HG03558 (cell line): ENCODE data around the gene TGFBR2.

Source experiments
- ATAC-seq: cut with Tn5 transposase; IDR thresholded peaks from one replicate; pipeline ENCODE4 v1.9.1; 2021; ENCODE audit warnings: moderate number of reproducible peaks; ENCODE audit not compliant: unreplicated experiment; ENCODE audit errors: extremely low read depth

The TGFBR2 gene

DNA sequence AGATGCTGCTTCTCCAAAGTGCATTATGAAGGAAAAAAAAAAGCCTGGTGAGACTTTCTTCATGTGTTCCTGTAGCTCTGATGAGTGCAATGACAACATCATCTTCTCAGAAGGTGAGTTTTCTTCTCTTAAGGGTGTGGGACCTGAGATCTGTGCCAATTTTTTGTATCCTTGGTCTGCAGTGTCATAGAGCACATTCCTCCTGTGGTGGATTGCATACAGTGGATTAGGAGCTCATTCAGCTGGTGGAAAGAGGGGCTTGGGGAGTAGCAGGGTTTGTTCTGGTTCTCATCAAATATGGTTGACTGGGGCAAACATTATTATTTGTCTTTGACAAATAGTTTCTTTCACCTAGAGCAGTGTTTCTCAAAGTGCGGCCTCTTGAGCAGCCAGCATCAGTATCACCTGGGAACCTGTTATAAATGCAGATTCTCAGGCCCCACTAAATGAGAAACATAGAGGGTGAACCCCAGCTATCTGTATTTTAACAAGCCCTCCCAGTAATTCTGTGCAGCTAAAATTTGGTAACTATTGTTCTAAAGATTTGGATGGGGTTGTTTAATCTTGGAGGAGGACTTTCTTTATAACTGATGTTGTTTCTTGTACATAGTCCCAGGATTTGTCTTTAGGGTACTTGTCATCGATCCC, 44.1 kb downstream of the TGFBR2 start:
- no peak for ATAC-seq

DNA sequence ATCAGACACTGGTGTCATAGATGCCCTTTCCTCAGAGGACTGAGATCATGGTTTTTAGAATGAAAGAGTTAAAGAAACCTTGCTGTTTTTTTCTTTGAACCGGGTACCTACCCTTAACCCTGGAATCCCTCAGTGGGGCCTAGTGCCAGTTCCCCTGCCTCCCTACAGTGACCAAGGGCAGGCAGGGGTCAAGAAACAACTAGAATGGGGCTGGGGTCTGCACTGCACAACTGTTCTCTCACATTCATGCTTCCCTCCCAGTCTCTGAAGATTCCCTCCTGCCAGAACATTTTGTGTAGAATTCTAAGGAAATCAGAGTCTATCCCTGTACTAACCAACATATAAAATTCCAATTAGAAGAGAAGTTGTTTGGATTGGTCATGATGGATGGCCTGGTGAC, 47.9 kb downstream of the TGFBR2 start:
- ATAC-seq = no peak

DNA sequence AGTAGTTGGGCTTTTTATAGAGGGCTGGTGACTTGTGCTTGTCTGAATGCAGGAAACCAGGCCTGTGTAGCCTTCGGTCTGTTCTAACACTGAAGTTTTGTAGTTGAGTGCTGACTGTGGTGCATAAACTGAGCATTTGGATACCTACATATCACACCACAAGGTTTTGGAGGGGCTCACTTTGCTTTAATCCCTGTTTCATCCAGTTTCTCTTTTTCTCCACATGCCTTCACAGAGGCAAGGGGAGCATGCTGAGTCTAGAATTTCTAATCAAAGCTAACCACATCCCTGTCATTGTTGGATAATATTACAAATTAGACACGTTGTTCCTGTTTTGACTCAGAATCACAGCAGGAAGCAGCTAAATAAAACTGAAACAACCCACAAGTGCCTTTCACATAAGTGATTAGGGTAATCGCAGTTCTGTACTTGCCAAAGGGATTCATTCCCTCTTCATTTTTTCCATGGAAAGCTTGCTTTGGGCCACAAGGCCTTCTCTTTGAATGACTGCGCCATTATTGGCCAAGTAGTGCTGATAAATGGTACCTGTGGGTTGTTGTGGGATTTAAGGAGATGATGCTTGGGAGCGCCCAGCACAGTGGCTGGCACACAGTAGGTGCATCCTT, 48.9 kb downstream of the TGFBR2 start:
- no peak for ATAC-seq

DNA sequence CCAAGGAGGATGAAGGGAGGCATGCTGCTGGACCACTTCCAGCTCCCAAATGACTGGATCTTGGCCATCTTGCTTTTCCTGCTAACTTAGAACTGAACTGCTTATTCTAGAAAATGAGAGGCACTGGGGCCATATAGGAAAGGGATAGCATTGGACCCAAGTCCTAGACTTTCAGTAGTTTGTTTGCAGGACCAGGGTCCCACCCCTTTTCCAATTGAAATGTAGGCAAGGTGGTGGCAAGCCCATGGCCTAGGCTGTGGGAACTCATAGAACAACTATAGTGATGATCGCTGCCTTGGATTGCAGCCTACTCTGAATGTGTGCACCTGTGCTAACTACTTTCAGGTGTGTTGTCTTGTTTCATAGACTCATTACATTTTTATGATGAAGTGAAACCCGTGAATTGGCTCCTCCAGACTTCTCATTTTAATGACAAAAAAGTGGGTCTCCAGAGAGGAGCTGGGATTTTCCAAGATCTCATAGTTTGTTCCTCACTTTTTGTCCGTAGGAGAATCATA, 50.3 kb downstream of the TGFBR2 start:
- no peak for ATAC-seq

DNA sequence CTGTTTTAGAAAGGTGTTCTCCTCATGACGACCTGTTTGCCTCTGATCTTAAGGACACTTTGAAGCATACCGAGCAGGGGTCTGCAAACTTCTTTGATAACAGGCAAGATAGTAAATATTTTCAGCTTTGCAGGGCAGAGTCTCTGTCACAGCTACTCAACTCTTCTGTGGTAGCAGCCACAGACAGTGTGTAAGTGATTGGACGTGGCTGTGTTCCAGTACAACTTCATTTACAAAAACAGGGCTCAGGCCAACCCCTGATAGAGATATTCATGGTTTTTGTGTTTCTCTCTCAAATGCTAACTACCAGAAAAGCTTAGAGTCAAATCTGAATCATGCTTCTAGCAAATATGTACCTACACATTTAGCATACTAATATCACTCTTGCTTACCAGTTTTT, 51.5 kb downstream of the TGFBR2 start:
- peak; percentile 15 for ATAC-seq

DNA sequence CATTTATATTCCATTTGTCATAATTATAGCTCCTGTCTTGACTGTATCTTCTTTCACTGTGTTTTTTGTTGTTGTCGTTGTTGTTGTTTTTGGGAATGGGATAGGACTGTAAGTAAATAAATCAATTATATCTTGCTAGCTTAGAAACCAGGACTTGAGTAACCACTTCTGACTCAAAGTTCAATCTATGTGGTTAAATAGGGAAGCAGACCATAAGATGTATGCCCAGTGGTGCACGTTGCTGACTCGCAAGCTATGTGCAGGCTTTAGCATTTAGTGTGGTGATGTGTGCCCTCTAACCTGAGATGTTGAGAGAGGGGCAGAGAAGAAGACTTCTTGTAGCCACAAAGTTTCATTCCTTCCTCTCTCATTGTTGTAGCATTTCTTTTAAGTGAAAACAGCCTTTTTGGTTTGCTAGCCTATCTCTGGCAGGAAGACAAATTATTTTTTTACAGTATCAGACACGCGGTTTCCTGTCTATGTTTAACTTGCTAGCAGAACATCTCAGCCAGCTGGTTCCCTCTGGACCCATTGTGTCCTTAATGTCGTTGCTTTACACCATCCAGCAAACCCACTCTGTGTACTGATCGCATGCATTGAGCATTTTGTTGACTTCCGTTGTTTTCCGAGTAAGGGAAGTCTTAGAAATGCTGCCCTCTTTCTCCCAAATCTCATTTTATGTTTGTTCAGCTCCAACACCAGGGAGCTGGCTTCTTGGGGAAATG, 52.1 kb downstream of the TGFBR2 start:
- peak; percentile 88 for ATAC-seq

DNA sequence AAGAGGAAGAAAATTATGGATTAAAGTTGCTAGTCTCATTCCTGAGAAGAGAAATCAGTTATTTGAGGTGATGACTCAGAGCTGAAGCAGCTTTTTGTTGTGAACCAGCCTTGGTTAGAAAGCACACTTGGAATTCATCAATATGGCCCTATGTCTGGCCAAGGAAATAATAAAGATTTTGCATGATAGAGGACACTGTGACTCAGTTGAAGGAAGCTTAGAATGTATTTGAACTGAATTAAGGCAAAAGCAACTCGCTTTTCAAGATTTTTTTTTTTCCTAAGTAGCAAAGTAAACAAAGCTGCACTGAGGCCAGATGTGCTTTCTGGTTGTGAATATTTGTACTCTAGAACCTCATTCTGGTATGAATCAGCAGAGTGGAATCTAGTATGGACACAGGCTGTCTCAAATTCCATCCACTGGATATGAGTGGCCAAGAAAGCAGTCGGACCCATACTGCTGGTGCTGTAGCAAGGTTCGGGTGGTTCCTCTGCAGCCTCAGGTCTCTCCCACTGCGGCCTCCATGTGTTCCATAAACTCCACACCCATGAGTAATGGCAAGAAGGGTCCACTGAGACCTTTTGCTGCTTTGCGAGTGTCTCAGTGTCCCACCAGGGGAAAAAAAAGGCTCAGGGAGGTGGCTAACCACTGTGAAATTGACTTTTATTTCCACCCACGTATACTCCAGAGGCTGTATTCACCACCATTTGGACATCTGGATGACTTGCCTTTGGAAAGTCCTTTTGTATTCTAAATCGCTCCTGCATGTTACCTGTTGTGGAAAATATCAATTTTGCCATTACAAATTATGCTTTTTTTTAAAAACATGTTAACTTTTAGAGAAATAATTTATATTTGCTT, 53.1 kb downstream of the TGFBR2 start:
- no peak for ATAC-seq

DNA sequence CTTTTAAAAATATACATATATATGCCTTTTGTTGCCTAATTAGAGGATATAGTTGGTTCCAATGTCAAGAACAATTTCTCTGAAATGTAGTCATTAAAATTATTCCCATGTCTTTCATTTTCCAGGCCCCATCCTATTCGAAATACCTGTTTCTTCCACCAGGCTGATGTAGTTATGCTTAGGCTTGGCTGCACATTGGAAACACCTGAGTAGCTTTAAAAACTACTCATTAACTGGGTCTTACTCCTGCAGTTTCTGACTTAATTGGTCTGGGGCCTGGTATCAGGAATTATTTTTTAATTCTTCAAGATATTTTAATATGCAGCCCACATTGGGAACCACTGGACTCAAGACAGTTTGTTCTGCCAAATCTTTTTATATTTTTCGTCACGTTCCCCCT, 53.7 kb downstream of the TGFBR2 start:
- no peak for ATAC-seq

DNA sequence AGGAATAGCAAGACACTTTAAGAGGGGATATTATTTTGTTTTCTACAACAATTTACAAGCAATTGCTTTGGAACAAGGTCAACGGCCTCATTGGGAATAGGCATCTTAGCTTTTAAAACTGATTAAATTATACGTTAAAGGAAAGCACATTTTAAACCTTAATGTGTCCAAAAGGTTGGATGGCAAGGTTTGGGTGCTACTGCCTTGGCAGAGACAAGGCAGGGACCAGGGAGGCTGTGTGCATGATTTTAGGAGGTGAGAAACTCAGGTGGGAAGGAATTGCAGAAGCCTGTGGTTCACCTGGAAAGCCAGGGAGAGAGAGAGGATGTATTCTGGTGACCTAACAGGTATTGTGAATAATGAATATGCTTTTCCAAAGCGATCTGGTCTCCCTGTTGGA, 54.3 kb downstream of the TGFBR2 start:
- ATAC-seq = no peak

DNA sequence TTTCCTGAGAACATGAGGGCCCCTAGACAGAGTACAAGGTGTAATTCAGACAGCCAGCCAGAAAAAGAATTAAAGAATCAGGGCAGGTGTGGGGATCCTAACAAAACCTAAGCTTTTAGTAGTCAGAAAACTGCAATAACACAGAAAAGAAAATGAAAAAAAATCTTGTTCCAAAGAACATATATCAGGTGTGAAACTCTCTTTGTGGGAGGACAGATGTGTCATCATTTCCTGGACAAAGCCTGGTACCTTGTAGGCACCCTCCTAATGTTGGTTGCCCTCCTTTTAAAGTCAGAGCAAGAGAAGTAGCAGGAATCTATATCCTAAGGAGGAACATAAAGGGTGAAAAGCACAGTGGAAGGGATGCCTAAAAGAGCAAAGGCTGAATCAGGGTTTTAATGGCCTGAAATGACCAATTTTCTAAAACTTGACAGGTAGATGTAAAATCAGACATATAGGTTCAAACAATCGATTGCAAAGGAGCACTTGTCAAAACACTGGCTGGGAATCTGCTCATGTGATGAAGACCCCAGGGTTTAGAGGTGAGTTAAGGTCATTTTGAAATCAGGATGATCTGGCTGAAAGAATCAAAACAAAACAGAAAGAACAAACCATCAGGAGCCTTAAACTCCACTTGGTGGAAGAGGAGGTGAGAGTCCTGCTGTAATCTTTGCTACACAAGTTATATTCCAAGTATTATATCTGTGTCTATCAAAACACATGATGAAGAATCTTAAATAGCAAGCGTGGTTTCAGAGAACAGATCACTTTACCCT, 54.9 kb downstream of the TGFBR2 start:
- no peak for ATAC-seq

DNA sequence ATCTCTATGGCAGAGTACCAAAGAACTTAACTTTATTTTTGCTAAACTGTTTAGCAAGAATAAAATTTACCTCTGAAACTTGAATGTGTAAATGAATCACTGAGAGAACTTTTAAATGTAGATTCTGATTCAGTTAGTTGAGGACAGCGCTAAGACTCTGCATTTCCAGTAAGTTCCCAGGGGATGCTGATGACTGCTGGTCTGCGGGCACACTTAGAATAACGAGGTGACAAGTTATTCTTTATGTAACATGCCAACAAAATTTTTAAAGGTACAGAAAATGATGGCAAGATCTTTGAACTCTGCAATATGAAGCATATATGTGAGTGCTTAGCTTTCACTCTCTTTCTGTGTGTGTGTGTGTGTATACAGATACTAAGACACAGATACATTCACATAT, 56.4 kb downstream of the TGFBR2 start:
- no peak for ATAC-seq

DNA sequence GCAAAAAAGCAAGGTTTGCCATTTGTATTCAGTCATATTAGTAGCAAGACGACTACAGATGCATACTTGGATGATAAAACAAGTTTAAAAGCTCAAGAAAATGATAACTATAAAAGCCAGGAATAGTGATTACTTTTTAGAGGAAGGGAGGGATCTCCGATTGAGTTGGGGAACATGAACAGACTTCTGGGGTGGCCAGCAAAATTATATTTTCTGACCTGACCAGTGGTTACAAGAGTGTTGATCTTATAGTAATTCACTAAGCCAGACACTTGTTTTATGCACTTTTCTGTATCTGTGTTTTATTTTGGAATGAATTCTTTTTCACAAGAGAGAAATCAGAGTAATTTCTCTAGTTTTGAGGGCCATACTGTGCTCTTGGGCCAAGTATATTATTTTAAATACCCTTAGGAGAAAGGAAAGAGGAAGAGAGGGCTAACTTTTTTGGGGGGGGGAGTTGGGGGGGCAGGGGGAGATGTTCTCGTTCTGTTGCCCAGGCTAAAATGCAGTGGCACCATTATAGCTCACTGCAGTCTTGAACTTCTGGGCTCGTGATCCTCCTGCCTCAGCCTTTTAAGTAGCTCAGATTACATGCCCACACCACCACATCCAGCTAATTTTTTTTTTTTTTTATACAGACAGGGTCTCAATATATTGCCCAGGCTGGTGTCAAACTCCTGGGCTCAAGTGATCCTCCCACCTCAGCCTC, 57.3 kb downstream of the TGFBR2 start:
- no peak for ATAC-seq

DNA sequence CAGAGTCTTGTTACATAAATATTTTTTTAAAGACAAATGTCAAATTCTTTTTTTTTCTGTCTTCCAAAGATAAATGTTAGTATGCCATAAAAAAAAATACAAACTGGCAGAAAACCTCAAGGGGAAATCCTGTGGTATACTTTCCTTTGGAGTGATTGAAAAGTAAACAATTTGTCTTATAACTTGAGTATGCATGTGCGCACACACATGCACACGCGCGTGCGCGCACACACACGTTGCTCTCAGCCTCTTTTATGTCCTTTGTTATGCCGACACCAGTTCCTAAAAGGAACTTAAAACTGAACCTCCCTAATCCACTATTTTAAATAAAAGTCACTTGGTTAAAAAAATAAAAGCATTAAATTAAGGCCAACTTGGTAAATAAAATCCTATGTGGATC, 58.1 kb downstream of the TGFBR2 start:
- ATAC-seq = no peak

DNA sequence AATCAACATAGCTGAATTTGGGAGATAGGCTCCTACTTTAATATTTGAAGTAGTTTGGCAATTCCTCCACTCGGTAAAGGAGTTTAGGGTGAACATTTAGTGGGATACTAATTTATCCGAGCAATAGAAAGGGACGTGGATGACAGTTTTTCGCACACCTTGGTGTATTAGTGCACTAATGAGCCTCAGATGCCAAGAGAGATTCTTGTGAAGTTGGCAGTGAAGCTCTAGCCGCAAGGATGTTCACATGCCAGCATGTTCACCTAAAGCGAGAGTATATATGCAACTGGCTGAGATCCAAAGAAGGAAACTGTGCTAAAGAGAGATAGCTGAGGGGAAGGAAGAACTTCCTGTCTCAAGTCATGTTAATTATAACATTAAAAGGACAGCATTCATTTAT, 58.5 kb downstream of the TGFBR2 start:
- ATAC-seq = no peak

DNA sequence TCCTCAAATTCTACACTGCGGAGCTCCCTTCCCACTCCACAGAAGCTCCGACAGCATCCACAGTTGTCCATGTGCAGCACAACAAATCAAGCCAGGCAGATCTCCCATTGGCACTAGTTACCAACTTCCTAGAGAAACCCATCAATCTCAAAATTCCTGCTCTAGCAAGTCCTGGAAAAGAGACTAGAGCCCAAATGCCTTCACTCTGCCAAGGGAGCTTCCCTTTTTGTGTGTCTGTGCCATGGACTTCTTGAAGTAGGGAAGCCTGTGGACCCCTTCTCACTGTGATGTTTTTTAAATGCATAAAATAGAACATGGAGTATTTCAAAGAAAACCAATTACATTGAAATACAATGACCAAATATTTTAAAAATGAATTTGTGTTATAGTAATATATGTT, 59.1 kb downstream of the TGFBR2 start:
- no peak for ATAC-seq

DNA sequence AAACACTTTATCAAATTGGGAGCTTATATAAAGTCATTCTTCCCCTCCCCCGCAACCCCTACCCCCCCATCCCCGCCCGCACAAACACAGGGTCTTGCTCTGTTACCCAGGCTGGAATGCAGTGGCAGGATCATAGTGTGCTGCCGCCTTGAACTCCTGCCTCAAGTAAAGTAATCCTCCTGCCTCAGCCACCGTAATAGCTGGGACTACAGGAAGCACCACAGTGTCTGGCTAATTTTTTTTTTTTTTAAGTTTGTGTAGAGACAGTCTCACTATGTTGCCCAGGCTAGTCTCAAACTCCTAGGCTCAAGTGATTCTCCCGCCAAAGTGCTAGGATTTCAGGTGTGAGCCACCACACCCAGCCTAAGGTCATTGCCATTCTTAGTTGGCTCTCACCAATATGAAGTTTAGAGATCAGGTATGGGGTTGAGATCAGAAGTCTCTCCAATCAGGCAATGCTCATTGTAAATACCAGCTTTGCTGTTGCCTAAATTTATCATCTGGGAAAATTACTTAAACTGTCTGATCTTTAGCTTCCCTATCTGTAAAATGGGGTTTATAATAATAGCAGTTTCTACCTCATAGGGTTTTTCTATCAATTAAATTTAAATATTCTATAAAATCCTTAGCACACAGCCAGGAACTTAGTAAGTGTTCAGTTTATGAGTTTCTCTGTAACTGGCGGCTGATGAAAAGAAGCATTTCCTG, 60.3 kb downstream of the TGFBR2 start:
- no peak for ATAC-seq

DNA sequence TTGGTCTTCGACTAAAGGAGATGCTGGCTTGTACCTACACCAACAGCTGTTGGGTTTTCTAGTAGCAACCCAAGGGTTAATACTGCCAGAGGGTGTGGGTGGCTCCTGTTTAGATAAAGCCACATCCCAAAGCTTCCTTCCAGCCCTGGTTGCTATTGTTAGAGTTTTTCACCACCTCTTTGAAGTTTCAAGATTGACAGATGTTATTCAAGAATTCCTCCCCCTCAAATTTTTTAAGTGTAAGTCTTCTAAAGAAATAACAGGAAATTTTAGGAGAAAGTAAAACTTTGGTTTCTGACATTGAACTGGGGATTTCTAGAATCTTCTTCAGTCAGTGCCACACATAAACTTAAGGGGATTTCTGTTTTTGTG, 60.9 kb downstream of the TGFBR2 start:
- ATAC-seq = no peak

DNA sequence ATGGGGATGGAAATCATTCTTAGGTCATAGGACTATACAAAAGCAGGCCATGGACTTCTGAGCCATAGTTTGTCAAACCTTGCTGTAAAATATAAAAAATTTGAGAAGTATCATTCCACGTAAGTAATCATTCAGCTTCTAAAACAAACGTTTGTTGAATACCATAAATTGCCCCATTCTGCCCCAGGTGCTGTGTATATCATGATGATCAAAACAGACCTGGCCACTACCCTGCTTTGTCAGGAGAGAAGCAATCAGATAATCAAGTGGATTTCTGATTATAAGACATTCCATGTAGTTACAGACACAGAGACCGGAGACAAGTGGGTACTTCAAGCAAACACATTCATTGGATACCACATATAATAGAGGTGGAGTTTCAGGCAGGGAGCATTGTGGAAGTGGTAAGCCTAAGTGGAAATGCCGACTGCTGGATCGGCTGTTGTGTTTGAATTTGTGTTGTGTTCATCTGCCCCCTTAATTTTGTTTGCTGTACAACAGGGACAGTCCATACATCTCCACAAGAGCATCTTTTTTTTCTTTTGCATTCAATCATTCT, 61.7 kb downstream of the TGFBR2 start:
- no peak for ATAC-seq
